Activated naive CD4-positive, alpha-beta T cell treated with Interleukin-2 at 50 U/mL for 16 hours (primary cell): ENCODE measurements around the gene SOS1.
"Not testable (repeated sequence)": the region's sequence is repeated elsewhere in the genome, so short reads cannot be mapped to it uniquely, and the experiment has no call there.

Source experiments
- DNase-seq: peaks from one replicate; pipeline ENCODE4 v3.0.0-alpha.2; 2020

SOS1 gene

DNA sequence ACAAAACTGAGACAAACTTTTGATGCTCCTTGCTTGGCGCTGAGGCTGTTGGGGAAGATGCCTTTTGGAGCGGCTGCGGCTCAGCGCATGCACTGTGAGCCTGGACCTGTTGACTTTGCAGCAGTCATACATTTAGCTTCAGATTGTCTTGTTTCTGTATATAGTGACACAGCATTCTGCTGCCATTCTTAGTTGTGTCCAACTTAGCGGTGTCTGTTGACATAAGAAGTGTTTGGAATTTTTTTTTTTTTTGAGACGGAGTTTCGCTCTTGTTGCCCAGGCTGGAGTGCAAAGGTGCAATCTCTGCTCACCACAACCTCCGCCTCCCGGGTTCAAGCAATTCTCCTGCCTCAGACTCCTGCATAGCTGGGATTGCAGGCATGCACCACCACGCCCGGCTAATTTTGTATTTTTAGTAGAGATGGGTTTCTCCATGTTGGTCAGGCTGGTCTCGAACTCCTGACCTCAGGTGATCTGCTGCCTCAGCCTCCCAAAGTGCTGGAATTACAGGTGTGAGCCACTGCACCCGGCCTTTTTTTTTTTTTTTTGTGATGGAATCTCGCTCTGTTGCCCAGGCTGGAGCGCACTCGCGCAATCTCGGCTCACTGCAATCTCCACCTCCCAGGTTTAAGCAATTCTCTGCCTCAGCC lies 17.5 kb upstream of the SOS1 start:
- DNase-seq, result not testable (repeated sequence)

- DNase-seq, result no peak
Observed at GRCh38 chr2:39136799-39137198, 15.9 kb upstream of the SOS1 start.

- no peak for DNase-seq
Observed at GRCh38 chr2:39135690-39136259, 14.9 kb upstream of the SOS1 start.

GRCh38 chr2:39133215-39133851 lies 12.5 kb upstream of the SOS1 start:
- DNase-seq, result no peak

- DNase-seq, result peak; percentile 73
Observed at GRCh38 chr2:39128919-39129391, 8.1 kb upstream of the SOS1 start.

DNA sequence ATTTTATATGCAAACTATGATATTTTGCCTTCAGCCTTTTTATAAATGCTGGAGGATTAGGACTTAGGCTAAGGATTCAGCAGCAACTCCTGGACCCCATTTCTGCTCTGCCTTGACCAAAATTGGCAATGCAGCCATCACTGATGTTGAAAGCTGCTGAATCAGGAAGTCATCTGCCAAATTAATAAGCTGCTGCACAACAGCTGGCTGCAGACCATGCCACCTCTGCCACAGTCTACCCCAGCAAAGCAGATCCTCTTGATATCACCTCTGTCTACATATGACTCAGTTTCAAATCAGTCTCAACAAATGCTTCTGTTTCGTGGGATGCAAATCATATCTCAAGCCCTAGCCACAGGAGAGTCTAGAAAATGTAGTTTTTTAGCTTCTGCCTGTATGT lies 7.1 kb upstream of the SOS1 start:
- peak; percentile 63 for DNase-seq

GRCh38 chr2:39124746-39125057 lies 3.9 kb upstream of the SOS1 start:
- peak; percentile 41 for DNase-seq

- peak; percentile 96 for DNase-seq
Observed at GRCh38 chr2:39124000-39124745, 3.3 kb upstream of the SOS1 start.

GRCh38 chr2:39123436-39123999 lies 2.7 kb upstream of the SOS1 start:
- no peak for DNase-seq

GRCh38 chr2:39121523-39122063 lies 742 bp upstream of the SOS1 start:
- DNase-seq, result no peak

DNA sequence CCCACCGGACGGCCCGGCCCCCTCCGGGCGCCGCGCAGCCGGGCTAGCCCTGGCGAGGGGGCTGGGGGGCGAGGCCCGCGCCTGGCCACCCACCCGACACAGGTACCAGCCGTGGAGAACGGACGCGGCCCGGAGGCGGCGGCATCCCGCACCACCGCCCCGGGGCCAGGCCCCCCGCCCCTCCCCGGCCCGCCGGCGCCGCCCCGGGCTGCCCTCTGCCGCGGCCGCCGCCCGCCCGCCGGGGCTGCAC lies 405 bp downstream of the SOS1 start:
- DNase-seq, result no peak

GRCh38 chr2:39119732-39120520 lies 925 bp downstream of the SOS1 start:
- peak; percentile 66 for DNase-seq

DNA sequence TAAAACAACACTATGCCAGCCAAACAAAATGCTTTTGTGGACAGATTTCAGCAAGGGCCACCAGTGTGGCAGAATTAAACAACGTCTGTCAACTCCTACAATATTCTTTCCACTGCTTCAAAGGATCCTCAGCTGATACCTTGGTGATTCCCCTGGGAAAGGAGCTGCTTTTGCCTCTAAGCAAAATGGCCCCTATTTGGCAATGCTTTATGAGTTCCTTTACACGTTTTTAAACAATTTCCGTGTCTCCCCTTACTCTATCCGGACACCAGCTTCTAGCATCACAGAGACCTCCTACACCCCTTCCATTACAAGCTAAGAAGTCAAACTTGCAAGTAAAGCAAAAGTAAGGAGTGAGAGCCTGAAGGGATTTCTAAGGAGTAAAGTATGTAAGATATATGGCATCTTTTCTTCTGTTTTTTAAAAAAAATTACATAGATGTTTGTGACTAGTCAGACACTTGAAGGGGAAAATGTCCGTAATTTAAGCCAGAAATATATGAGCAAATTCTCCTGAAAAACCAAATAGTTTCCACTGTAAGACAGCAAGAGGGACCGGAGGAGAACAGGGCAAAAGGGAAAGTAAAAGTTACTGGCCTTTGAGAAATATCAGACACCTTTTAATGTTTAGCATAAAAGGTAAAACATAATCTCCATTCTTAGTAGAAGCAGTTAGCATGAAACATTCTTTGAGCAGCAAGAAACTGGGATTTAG lies 1.9 kb downstream of the SOS1 start:
- no peak for DNase-seq

DNA sequence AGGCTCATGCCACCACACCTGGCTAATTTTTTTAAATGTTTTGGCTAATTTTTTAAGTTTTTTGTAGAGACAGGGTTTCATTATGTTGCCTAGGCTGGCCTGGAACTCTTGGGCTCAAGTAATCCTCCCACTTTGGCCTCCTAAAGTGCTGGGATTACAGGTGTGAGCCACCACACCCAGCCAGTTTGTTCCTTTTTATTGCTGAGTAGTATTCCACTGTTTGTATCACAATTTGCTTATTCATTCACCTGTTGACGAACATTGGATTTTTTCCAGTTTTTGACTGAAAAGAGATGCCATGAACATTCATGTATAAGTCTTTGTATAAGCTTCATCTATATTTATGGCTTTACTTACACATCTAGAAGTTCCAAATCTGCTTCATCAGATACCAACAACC lies 5.3 kb downstream of the SOS1 start:
- no peak for DNase-seq

DNA sequence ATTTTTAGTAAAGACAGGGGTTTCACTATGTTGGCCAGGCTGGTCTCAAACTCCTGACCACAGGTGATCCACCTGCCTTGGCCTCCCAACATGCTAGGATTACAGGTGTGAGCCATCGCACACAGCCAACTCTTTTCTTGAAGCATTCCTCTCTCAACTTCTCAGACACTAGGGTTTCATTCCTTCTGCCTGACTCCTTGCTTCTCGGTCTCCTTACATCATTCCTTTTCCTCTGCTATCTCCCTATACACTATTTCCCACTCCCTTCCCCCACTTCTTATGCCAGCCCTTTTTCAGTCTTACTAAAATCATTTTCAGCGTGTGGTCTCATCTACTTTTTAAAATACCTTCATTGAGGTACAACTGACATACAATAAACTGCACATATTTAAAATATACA lies 6.1 kb downstream of the SOS1 start:
- no peak for DNase-seq

- no peak for DNase-seq
Observed at GRCh38 chr2:39109537-39109936, 11.3 kb downstream of the SOS1 start.

DNA sequence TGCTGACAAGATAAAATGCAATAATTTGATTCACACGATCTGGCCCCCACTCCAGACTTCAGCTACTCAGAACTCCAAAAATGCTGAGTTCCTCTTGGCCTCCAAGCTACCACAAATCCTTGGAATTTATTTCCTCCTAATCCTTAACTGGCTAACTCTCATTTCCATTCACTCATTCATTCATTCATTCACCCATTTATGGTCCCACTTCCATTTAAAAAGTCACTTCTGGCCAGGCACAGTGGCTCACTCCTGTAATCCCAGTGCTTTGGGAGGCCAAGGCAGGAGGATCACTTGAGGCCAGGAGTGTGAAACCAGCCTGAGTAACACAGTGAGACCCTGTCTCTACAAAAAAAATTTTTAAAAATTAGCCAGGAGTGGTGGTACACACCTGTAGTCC lies 12.5 kb downstream of the SOS1 start:
- DNase-seq, result no peak

GRCh38 chr2:39107724-39108273 lies 13.1 kb downstream of the SOS1 start:
- no peak for DNase-seq

DNA sequence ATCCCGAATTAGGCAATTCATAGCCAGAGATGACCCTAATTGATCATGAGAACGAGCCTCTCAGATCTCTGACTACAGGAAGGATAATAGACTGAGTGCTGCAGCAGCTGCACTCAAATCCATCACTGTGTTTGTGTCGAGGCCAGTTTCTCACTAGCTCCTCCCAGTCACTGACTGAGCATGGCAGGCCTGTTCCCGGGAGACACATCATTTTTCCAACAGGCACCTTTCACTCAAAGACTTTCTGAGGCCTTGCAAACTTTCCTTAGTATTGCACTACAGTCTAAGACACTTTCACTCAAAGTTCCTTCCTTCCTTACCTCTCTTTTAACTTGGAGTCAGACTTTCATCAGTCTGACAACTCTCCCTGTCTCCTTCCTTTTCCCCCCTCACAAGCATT lies 13.7 kb downstream of the SOS1 start:
- no peak for DNase-seq

GRCh38 chr2:39099870-39100728 lies 20.8 kb downstream of the SOS1 start:
- peak; percentile 30 for DNase-seq
